SK-N-SH treated with all-trans-retinoic acid at 6 μM for 48 hours (cell line): ENCODE measurements around the gene PLXNA4.

Source experiments
- ATAC-seq: fragments of 200-7000 bp; cut with Tn5 transposase; 3 replicates; pipeline ENCODE4 v1.9.1; 2020; ENCODE audit warnings: mild to moderate bottlenecking, moderate library complexity
- ARNTL ChIP-seq: fragments of 450-650 bp; formaldehyde crosslinking; IDR thresholded peaks from 2 replicates; pipeline ENCODE4 v1.5.0; 2020; ENCODE audit warnings: low read depth, mild to moderate bottlenecking, moderate library complexity, borderline replicate concordance
- CREB5 ChIP-seq: fragments of 250-450 bp; sonication (Bioruptor Pico); IDR thresholded peaks from 2 replicates; pipeline ENCODE4 v1.5.1; 2020; ENCODE audit warnings: low read depth, mild to moderate bottlenecking, moderate library complexity
- CSDC2 ChIP-seq: fragments of 250-450 bp; sonication (Bioruptor Pico); IDR thresholded peaks from 2 replicates; pipeline ENCODE4 v1.5.0; 2020; ENCODE audit warnings: mild to moderate bottlenecking, moderate library complexity
- CSRNP3 ChIP-seq: fragments of 250-450 bp; sonication (Bioruptor Pico); IDR thresholded peaks from 2 replicates; pipeline ENCODE4 v1.5.1; 2021; ENCODE audit warnings: mild to moderate bottlenecking, moderate library complexity
- ESRRG ChIP-seq: fragments of 250-450 bp; sonication (Bioruptor Pico); IDR thresholded peaks from 2 replicates; pipeline ENCODE4 v1.6.1; 2021; ENCODE audit warnings: mild to moderate bottlenecking
- GLIS3 ChIP-seq: fragments of 250-450 bp; sonication (Bioruptor Pico); IDR thresholded peaks from 2 replicates; pipeline ENCODE4 v1.5.0; 2020; ENCODE audit warnings: mild to moderate bottlenecking, moderate library complexity
- ISL1 ChIP-seq: fragments of 250-450 bp; sonication (Bioruptor Pico); IDR thresholded peaks from 2 replicates; pipeline ENCODE4 v2.1.2; 2022; ENCODE audit warnings: mild to moderate bottlenecking, moderate library complexity
- PPARA ChIP-seq: fragments of 250-450 bp; sonication (Bioruptor Pico); IDR thresholded peaks from 2 replicates; pipeline ENCODE4 v1.5.0; 2020; ENCODE audit warnings: mild to moderate bottlenecking, borderline replicate concordance
- RARB ChIP-seq: fragments of 250-450 bp; sonication (Bioruptor Pico); IDR thresholded peaks from 2 replicates; pipeline ENCODE4 v1.8.0; 2021; ENCODE audit warnings: mild to moderate bottlenecking, moderate library complexity
- SNAI2 ChIP-seq: fragments of 250-450 bp; sonication (Bioruptor Pico); IDR thresholded peaks from 2 replicates; pipeline ENCODE4 v1.5.0; 2020; ENCODE audit warnings: mild to moderate bottlenecking, moderate library complexity
- TCF4 ChIP-seq: fragments of 250-450 bp; sonication (Bioruptor Pico); IDR thresholded peaks from 2 replicates; pipeline ENCODE4 v1.8.0; 2021; ENCODE audit warnings: mild to moderate bottlenecking, moderate library complexity, borderline replicate concordance
- TOX ChIP-seq: fragments of 250-450 bp; sonication (Bioruptor Pico); IDR thresholded peaks from 2 replicates; pipeline ENCODE4 v1.8.0; 2021; ENCODE audit warnings: mild to moderate bottlenecking, moderate library complexity, borderline replicate concordance
- TSHZ2 ChIP-seq: fragments of 250-450 bp; sonication (Bioruptor Pico); IDR thresholded peaks from 2 replicates; pipeline ENCODE4 v1.5.0; 2020; ENCODE audit warnings: mild to moderate bottlenecking, moderate library complexity
- ZFP30 ChIP-seq: fragments of 450-650 bp; formaldehyde crosslinking; IDR thresholded peaks from 2 replicates; pipeline ENCODE4 v1.5.0; 2022; ENCODE audit warnings: mild to moderate bottlenecking, moderate library complexity
- ZNF565 ChIP-seq: fragments of 450-650 bp; formaldehyde crosslinking; conservative IDR thresholded peaks from 2 replicates; pipeline ENCODE4 v1.5.0; 2020; ENCODE audit warnings: low read depth, mild to moderate bottlenecking, moderate library complexity
- ZNF70 ChIP-seq: fragments of 450-650 bp; formaldehyde crosslinking; IDR thresholded peaks from 2 replicates; pipeline ENCODE4 v1.5.0; 2020; ENCODE audit warnings: mild to moderate bottlenecking, moderate library complexity
- ZNF8 ChIP-seq: fragments of 450-650 bp; formaldehyde crosslinking; IDR thresholded peaks from 2 replicates; pipeline ENCODE4 v1.5.0; 2020; ENCODE audit warnings: mild to moderate bottlenecking, moderate library complexity
- TF ChIP-seq, protein P1 (sequence below): fragments of 250-450 bp; sonication (Bioruptor Pico); IDR thresholded peaks from 2 replicates; pipeline ENCODE4 v1.8.0; 2021; ENCODE audit warnings: low read depth, mild to moderate bottlenecking, moderate library complexity, borderline replicate concordance

Gene PLXNA4

DNA sequence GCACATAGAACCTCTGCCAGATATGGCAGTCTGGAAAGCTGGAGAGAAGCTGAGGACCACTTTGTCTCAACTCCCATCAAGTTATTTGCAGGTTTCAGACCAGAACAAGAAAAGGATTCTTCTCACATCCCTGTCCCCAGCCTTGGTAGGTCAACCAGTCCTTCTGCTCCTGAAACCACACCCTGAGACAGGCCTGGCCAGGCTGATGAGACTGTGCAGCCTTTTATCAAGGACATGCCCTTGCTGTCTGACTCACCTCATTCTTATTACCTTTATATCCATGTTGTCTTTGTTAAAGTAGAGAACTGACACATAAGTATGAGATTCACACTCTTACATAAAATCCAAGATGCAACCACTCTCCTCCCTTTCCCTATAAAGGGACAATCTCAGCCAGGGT is 354.9 kb downstream of the PLXNA4 start:
- no peak for ATAC-seq
- TF ChIP-seq ZNF565 (CRISPR knock-in tag) (no peak), CSDC2 (no peak), SNAI2 (CRISPR knock-in tag) (no peak), ZNF70 (CRISPR knock-in tag) (no peak), TSHZ2 (CRISPR knock-in tag) (no peak), ZNF8 (CRISPR knock-in tag) (no peak), ISL1 (CRISPR knock-in tag) (no peak), RARB (CRISPR knock-in tag) (no peak), GLIS3 (CRISPR knock-in tag) (no peak)

DNA sequence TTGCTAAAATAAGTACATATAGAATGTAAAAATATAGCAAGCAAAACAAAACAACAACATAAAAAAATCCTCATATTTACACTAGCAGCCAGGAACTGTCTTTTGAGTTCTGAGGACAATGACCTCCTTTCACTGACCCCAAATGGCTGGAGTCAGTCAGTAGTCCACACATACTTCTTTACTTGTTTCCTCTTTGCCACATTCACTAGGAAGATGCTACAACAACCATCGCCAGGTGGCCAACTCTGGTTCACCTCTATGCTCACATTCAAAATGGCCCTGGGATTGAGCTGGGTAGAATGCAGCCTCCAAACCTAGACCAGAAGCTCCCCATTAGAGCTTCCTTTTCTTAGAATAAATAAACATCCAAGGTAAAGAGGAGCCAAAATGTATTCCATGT is 356.2 kb downstream of the PLXNA4 start:
- no peak for ATAC-seq
- TF ChIP-seq ESRRG (CRISPR knock-in tag) (no peak), RARB (CRISPR knock-in tag) (no peak), TCF4 (CRISPR knock-in tag) (no peak), SNAI2 (CRISPR knock-in tag) (no peak), CSRNP3 (no peak), ISL1 (CRISPR knock-in tag) (no peak), ZNF70 (CRISPR knock-in tag) (no peak)
- TF ChIP-seq, protein P1, sequence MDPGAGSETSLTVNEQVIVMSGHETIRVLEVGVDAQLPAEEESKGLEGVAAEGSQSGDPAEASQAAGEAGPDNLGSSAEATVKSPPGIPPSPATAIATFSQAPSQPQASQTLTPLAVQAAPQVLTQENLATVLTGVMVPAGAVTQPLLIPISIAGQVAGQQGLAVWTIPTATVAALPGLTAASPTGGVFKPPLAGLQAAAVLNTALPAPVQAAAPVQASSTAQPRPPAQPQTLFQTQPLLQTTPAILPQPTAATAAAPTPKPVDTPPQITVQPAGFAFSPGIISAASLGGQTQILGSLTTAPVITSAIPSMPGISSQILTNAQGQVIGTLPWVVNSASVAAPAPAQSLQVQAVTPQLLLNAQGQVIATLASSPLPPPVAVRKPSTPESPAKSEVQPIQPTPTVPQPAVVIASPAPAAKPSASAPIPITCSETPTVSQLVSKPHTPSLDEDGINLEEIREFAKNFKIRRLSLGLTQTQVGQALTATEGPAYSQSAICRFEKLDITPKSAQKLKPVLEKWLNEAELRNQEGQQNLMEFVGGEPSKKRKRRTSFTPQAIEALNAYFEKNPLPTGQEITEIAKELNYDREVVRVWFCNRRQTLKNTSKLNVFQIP (CRISPR knock-in tag) = no peak
- TF ChIP-seq, all 23 proteins: peak for 0

GRCh38 chr7:132218876-132219275 is 357.4 kb downstream of the PLXNA4 start:
- no peak for ATAC-seq
- TF ChIP-seq ZNF565 (CRISPR knock-in tag) = no peak
- TF ChIP-seq GLIS3 (CRISPR knock-in tag) = no peak
- no peak for TF ChIP-seq CSDC2
- no peak for TF ChIP-seq ESRRG (CRISPR knock-in tag)
- no peak for TF ChIP-seq CREB5 (CRISPR knock-in tag)
- TF ChIP-seq TOX (CRISPR knock-in tag) = no peak
- no peak for TF ChIP-seq ZNF8 (CRISPR knock-in tag)
- no peak for TF ChIP-seq SNAI2 (CRISPR knock-in tag)
- TF ChIP-seq ZFP30 (CRISPR knock-in tag) = no peak
- no peak for TF ChIP-seq ARNTL (CRISPR knock-in tag)
- no peak for TF ChIP-seq CSRNP3
- TF ChIP-seq, protein P1 (CRISPR knock-in tag) = no peak
- no peak for TF ChIP-seq RARB (CRISPR knock-in tag)
- TF ChIP-seq TCF4 (CRISPR knock-in tag) = no peak
- no peak for TF ChIP-seq ISL1 (CRISPR knock-in tag)
- TF ChIP-seq PPARA (CRISPR knock-in tag) = no peak
